Measurements from ENCODE around the gene ARPC1B.

DNA sequence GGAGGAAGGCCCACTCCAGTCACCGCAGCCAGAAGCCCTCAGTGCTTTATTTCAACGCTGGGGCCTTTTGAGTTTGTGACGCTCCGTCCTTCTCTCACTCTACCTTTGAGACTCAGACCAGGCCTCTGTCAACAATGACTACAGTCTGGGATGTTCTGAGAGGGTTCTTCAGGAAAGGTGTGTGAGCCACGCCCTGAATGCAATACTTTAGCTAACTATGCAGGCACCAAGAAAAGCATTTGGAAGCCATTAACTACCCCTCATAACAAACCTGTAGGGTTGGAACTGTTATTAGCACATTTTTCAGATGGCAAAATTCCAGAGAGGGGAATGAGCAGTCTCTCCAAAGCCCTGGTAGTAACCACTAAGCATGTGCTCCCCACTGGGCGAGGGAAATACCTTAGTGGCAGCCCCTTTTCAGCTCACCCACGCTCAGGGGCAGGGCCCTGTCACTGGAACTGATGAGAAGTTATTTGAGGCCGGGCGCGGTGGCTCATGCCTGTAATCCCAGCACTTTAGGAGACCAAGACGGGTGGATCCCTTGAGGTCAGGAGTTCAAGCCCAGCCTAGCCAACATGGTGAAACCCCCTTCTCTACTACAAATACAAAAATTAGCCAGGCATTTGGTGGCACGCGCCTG lies 5.7 kb upstream of the ARPC1B start:
- TF ChIP-seq, protein P1, sequence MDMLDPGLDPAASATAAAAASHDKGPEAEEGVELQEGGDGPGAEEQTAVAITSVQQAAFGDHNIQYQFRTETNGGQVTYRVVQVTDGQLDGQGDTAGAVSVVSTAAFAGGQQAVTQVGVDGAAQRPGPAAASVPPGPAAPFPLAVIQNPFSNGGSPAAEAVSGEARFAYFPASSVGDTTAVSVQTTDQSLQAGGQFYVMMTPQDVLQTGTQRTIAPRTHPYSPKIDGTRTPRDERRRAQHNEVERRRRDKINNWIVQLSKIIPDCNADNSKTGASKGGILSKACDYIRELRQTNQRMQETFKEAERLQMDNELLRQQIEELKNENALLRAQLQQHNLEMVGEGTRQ (IDR thresholded peaks at IDR 0.05; ENCODE audit: borderline replicate concordance, low read depth, low read length): no peak
- TF ChIP-seq RFX5 (IDR thresholded peaks at IDR 0.05; ENCODE audit: low read length): no peak
- TF ChIP-seq TCF12 (IDR thresholded peaks at IDR 0.05): no peak
- TF ChIP-seq, protein P2, sequence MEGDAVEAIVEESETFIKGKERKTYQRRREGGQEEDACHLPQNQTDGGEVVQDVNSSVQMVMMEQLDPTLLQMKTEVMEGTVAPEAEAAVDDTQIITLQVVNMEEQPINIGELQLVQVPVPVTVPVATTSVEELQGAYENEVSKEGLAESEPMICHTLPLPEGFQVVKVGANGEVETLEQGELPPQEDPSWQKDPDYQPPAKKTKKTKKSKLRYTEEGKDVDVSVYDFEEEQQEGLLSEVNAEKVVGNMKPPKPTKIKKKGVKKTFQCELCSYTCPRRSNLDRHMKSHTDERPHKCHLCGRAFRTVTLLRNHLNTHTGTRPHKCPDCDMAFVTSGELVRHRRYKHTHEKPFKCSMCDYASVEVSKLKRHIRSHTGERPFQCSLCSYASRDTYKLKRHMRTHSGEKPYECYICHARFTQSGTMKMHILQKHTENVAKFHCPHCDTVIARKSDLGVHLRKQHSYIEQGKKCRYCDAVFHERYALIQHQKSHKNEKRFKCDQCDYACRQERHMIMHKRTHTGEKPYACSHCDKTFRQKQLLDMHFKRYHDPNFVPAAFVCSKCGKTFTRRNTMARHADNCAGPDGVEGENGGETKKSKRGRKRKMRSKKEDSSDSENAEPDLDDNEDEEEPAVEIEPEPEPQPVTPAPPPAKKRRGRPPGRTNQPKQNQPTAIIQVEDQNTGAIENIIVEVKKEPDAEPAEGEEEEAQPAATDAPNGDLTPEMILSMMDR (IDR thresholded peaks at IDR 0.05): no peak
- no peak for TF ChIP-seq NFIC (IDR thresholded peaks at IDR 0.05; ENCODE audit: borderline replicate concordance)
- TF ChIP-seq EZH2phosphoT487 (IDR thresholded peaks at IDR 0.05; ENCODE audit: borderline replicate concordance, low read depth): no peak

Measured in SK-N-SH (cell line).